ENCODE measurements around the gene CFAP100. TPM values are rescaled to one million over a fixed set of nuclear protein-coding genes. Genes with fewer than 3 reads are reported as not detected.

CFAP100 gene
- total RNA-seq, 1 experiment from 2014 or later = not detected

DNA sequence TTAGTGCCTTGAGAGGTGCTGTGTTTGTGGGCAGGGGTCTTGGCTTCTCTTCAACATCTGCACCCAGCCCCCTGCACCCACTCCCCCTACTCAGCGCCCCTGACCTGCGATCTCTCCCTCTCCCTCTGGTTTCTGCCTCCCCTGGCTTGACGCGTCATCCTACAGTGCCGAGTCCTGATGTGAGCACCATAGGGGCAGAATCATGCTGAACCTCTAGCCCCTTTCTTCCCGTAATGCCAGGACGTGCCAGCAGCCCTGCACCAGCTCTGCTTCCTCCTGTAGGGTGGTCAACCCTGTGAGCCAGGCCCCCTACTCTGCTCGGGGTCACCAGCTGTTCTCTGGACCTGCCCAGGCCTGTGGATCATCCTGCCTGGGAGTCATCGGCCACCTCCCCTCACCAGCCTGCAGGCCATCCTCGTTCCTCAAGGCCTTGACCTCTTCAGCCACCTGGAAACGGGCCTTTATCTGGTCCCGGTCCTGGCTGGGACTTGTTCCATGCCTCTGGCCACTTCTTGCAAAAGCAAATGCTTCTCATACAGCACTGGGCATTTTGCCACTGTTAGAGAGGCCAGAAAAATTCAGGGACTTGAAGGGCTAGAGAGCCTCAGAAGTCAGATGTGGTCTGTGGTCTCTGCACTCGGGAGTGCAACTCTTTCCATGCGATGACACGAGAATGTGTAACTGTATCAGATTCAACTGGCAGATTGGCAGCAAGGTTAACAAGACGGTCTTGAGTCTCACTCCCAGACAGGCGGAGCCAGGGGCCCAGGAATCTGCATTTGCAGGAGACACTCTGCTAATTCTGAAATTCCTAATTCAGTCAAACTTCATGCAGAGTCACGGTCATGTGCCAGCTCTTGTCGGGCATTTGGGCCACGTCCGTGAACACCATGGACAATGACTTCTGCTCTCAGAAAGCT lies 20.8 kb upstream of the CFAP100 start:
- Histone ChIP-seq H3K9ac (ENCODE audit: low read length) (no peak overlapping the region), H3K9me3 (ENCODE audit: control insufficient read depth in 1 of 2, insufficient read depth in 1 of 2, low read depth in 1 of 2, low read length in 2 of 2) (no peaks in the 10 kb centered on the region), H3K79me2 (ENCODE audit: insufficient read depth, low read length) (no peaks in the 10 kb centered on the region), H3K36me3 (ENCODE audit: control insufficient read depth in 1 of 2, insufficient read depth in 2 of 2, low read length in 2 of 2) (no peaks in the 10 kb centered on the region), H4K20me1 (ENCODE audit: insufficient read depth) (no peaks in the 10 kb centered on the region), H3K9me2 (ENCODE audit: insufficient read depth) (no peaks in the 10 kb centered on the region), H3K4me1 (ENCODE audit: control insufficient read depth in 1 of 2, insufficient read depth in 2 of 2, low read length in 2 of 2) (no peaks in the 10 kb centered on the region), H3K4me2 (ENCODE audit: low read length) (no peak overlapping the region), H3K4me3 (replicated peaks in 1 of 2; ENCODE audit: low read depth in 1 of 2, low read length in 2 of 2) (no peak overlapping the region), H3K27me3 (ENCODE audit: insufficient read depth, low read length) (no peaks in the 10 kb centered on the region), H3K27ac (ENCODE audit: low read depth, low read length) (no peak overlapping the region), H2AFZ (ENCODE audit: low read depth, low read length, poor library complexity, severe bottlenecking) (no peak overlapping the region)
- no TSS peak for BruUV-seq (replicated peaks)
- POLR2A ChIA-PET = no interaction called here
- intact Hi-C loops (cut with micrococcal nuclease) = no loop called here
- DNase-seq (ENCODE audit: low read depth, low spot score) = no peak
- ATAC-seq = no peak
- CTCF ChIA-PET = interaction anchor here (0.6 kb wide), 1 partner anchor 100 kb away, joined by 3 read pairs; no protein-coding TSS in a partner anchor
- RAD21 ChIA-PET (ENCODE audit: low non-redundant PET in 1 of 2, low total read pairs in 2 of 2, uncharacterized antibody in 2 of 2, unreplicated experiment in 2 of 2) = no interaction called here
- no peak for TF ChIP-seq SP1 (IDR thresholded peaks at IDR 0.05; ENCODE audit: low read depth)
- no peak for TF ChIP-seq YY1 (IDR thresholded peaks at IDR 0.05; ENCODE audit: extremely low read depth, insufficient replicate concordance, low read depth, low read length)
- TF ChIP-seq EZH2phosphoT487 (IDR thresholded peaks at IDR 0.05; ENCODE audit: borderline replicate concordance) = no peak
- no peak for TF ChIP-seq CTCF (IDR thresholded peaks at IDR 0.05 in 2 of 3, conservative IDR thresholded peaks at IDR 0.05 in 1 of 3; ENCODE audit: borderline replicate concordance in 1 of 3, insufficient read depth in 1 of 3, low read depth in 2 of 3, low read length in 2 of 3)
- TF ChIP-seq CEBPB (IDR thresholded peaks at IDR 0.05; ENCODE audit: low read depth) = no peak
- no peak for TF ChIP-seq SRF (IDR thresholded peaks at IDR 0.05; ENCODE audit: low read depth)
- TF ChIP-seq POLR2AphosphoS5 (IDR thresholded peaks at IDR 0.05; ENCODE audit: low read depth, low read length) = no peak
- no peak for TF ChIP-seq ATF3 (IDR thresholded peaks at IDR 0.05)
- TF ChIP-seq, protein P1, sequence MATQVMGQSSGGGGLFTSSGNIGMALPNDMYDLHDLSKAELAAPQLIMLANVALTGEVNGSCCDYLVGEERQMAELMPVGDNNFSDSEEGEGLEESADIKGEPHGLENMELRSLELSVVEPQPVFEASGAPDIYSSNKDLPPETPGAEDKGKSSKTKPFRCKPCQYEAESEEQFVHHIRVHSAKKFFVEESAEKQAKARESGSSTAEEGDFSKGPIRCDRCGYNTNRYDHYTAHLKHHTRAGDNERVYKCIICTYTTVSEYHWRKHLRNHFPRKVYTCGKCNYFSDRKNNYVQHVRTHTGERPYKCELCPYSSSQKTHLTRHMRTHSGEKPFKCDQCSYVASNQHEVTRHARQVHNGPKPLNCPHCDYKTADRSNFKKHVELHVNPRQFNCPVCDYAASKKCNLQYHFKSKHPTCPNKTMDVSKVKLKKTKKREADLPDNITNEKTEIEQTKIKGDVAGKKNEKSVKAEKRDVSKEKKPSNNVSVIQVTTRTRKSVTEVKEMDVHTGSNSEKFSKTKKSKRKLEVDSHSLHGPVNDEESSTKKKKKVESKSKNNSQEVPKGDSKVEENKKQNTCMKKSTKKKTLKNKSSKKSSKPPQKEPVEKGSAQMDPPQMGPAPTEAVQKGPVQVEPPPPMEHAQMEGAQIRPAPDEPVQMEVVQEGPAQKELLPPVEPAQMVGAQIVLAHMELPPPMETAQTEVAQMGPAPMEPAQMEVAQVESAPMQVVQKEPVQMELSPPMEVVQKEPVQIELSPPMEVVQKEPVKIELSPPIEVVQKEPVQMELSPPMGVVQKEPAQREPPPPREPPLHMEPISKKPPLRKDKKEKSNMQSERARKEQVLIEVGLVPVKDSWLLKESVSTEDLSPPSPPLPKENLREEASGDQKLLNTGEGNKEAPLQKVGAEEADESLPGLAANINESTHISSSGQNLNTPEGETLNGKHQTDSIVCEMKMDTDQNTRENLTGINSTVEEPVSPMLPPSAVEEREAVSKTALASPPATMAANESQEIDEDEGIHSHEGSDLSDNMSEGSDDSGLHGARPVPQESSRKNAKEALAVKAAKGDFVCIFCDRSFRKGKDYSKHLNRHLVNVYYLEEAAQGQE (IDR thresholded peaks at IDR 0.05; ENCODE audit: low read depth) = no peak
- no peak for TF ChIP-seq ELF1 (IDR thresholded peaks at IDR 0.05; ENCODE audit: borderline replicate concordance, low read depth)
- TF ChIP-seq EGR1 (IDR thresholded peaks at IDR 0.05; ENCODE audit: low read depth) = no peak
